Kidney epithelial cell (primary cell): ENCODE results near the gene KDM2A. TPM values are rescaled to one million over a fixed set of nuclear protein-coding genes. Genes with fewer than 3 reads are reported as not detected.

Source experiments
- DNase-seq: peaks from one replicate; pipeline ENCODE4 v3.0.0-alpha.2; 2010; ENCODE audit warnings: low read depth
- H3K27me3 ChIP-seq: 2 replicates; pipeline ENCODE4 v1.6.0; 2011; ENCODE audit warnings: low read length; ENCODE audit not compliant: control insufficient read depth, insufficient read depth
- H3K36me3 ChIP-seq: 2 replicates; pipeline ENCODE4 v1.5.1; 2011; ENCODE audit warnings: low read length; ENCODE audit not compliant: control insufficient read depth, insufficient read depth
- H3K4me3 ChIP-seq: 2 replicates; pipeline ENCODE4 v1.5.1; 2011; ENCODE audit warnings: low read depth, mild to moderate bottlenecking, control low read depth, low read length
- total RNA-seq: library from RNA; depleted of rRNA; stranded (reverse); fragments of >200 nt; gene quantifications from 2 replicates; pipeline ENCODE4 v1.2.3, GENCODE V29; 2015
- TF ChIP-seq, protein P1 (sequence below): IDR thresholded peaks from 2 replicates; pipeline ENCODE4 v1.5.1; 2011; ENCODE audit warnings: mild to moderate bottlenecking, moderate library complexity, low read length, control low read depth, inconsistent platforms; ENCODE audit not compliant: insufficient read depth, poor library complexity, severe bottlenecking

Gene KDM2A
- total RNA-seq, 1 donor from 2014 or later, result 36.2 TPM

DNA sequence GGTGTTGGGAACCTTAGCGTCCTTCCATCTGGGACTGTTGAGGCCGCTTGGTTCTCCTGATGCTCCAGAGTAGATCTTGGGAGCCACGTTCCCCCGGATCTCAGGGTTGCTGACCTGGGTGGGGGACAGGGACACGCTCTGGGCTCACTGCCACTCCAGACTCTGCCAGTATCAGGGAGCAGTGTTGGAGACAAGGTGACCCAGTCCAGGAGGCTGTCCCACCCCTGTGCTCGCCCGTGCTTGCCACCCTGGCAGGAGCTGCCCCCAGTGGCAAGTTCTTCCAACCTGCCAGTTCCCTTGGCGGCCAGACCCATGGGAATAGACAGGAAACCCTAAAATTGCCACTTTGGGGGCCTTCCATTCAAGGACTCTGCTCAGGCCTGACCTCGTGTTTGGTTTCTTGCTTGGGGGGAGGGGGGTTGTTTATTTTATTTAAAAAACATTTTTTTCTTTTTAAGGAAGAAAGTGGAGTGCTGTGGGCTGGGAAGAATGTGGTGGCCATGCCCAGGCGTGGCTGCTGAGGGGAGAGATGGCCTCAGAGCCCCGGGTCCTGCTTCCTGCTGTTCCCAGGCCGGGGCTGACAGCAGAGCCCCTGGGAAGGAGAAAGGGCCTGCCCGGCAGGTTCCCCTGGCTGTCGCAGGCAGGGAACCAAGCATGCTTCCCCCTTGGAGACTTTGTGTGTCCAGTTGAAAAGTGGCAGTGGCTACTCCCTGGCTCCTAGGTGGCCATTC is 154.4 kb downstream of the KDM2A start:
- Histone ChIP-seq H3K4me3 (no peak overlapping the region), H3K27me3 (no peaks in the 10 kb centered on the region), H3K36me3 (peaks cover 3% of the 10 kb centered on the region)
- TF ChIP-seq, protein P1, sequence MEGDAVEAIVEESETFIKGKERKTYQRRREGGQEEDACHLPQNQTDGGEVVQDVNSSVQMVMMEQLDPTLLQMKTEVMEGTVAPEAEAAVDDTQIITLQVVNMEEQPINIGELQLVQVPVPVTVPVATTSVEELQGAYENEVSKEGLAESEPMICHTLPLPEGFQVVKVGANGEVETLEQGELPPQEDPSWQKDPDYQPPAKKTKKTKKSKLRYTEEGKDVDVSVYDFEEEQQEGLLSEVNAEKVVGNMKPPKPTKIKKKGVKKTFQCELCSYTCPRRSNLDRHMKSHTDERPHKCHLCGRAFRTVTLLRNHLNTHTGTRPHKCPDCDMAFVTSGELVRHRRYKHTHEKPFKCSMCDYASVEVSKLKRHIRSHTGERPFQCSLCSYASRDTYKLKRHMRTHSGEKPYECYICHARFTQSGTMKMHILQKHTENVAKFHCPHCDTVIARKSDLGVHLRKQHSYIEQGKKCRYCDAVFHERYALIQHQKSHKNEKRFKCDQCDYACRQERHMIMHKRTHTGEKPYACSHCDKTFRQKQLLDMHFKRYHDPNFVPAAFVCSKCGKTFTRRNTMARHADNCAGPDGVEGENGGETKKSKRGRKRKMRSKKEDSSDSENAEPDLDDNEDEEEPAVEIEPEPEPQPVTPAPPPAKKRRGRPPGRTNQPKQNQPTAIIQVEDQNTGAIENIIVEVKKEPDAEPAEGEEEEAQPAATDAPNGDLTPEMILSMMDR, result no peak
- no peak for DNase-seq

DNA sequence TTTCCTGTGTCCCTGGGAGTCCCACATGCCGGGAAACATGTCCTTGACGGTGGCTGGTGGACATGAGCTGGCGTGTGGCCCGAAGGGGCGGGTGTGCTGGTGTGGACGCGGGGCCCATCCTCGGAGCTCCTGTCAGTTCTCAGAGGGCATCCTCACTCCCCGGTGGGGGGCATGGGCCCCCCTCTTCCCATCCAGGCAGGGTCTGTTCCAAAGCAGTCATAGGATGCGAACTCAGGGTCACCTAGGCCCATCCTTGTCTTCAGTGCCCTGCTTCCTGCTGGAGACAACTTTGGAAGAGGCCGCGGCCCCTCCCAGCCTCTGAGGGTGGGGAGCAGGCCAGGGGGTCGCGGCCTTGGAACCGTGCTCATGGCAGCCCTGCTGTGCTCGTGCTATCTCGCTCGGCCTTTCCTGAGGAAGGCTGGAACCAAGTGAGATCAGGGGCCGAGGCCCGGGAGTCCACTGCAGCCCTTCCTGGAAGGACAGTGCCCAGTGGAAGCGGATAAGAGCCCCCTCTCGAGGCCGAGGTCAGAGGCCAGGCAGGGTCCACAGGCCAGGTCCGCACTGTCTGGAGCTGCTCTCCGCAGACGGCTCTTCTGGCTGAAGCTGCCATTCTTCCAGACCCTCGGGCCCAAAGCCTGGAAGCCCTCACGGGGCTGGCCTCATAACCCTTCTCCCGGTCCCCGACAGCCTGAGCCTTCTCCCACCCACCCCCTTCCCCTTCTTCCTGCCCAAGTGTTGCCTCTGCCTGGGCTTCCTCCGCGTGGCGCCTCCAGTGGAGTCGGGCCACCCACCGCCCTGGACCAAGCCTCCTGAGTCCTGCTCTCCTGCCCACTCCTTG is 155.9 kb downstream of the KDM2A start:
- Histone ChIP-seq H3K4me3 (no peak overlapping the region), H3K36me3 (peaks cover 3% of the 10 kb centered on the region), H3K27me3 (no peaks in the 10 kb centered on the region)
- no peak for DNase-seq
- TF ChIP-seq, protein P1, result no peak

DNA sequence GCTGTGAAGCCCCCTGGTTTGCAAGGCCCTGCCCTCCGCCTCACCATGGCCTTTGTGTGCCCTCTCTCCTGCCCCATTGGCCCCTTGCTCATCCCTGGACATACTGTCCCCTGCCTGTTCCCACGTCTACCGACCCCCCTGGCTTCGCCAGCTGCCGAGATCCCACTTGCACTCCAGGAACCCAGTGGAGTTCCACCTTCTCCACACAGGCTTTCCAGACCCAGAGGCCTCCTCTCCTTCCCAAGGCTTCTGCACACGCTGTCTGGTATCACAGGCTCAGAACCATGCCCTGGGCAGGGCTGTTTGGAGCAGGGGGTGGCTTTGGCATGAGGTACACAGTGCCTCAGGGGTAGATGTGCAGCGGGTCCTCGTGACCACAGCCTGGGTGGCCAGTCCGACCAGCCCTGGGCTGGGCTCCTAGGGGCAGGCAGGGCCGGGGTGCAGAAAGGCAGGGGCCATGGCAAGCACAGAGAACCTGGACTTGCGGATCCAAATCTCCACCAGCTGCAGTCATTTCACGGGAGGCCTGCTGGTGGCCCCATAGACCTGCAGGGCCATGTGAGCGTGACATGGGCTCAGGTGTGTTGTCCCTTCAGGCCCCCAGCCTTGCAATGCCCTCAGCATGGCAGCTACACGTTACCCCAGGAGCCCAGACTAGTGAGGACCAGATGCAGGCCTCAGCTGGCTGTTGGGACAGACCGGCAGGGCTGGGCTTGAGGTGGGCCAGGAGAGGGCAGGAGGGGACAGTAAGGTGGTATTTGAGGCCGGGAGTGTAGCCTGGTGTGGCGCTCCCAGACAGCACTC is 156.7 kb downstream of the KDM2A start:
- Histone ChIP-seq H3K4me3 (no peak overlapping the region), H3K36me3 (peaks cover 3% of the 10 kb centered on the region), H3K27me3 (no peaks in the 10 kb centered on the region)
- TF ChIP-seq, protein P1, result no peak
- no peak for DNase-seq

DNA sequence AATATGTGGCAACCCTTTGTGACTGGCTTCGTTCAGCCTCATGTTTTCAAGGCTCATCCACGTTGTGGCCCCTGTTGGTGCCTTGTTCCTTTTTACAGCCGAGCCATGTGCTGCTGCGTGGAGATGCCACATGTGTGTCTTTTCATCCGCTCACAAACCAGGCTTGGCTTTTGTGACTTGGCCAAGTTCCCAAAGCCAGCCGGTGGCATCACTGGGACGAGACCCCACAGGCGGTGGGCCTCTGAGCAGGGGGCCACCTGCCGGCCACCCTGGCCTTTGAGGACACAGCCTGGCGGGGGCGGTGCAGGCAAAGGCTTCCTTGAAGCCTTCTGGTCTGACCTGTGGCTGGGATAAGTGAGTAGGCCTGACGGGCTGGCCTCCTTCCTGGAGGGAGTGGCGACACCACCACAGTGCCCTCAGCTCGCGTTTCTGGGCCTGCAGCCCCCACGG is 157.7 kb downstream of the KDM2A start:
- TF ChIP-seq, protein P1, result peak; percentile 29
- peaks cover 3% of the 10 kb centered on the region for H3K36me3 ChIP-seq
- no peak for DNase-seq
- no peak overlapping the region for H3K4me3 ChIP-seq
- H3K27me3 ChIP-seq, result no peaks in the 10 kb centered on the region

DNA sequence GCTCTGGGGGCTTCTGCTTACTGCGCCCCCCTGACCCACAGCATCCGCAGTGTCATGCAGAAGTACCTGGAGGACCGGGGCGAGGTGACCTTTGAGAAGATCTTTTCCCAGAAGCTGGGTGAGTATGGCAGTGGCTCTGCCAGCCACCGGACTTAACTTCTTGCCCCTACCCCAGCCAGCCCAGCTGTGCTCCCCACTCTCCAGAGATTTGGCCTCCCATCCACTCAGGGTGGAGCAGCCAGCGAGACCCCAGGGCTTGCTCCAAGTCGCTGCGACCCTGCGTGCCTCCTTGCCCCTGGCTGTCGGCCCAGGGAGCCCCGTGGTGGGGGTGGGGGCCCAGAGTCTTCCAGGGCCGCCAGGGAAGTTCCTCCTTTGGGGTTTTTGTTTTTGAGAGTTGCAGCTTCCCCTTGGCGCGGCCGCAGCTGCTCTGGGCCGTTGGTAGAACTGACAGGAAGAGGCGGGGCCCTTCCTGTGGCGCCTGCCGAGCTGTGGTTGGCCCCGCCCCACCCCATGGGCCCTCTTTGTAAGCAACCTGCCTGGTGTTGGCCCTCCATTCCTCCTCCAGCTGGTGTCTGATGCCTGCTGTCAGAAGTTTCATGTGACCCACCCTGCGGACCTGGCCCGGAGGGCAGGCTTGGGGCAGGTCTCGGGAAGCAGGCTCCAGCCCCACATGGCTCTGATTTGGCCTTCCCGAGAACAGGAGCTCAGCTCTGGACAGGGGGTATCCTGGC is 158.3 kb downstream of the KDM2A start:
- DNase-seq, result no peak
- Histone ChIP-seq H3K4me3 (peak overlapping the region; percentile 1), H3K27me3 (no peaks in the 10 kb centered on the region), H3K36me3 (peaks cover 3% of the 10 kb centered on the region)
- TF ChIP-seq, protein P1, result no peak
